GM19455 (cell line): ENCODE measurements around the gene PCP2.

Experiments
- ATAC-seq: cut with Tn5 transposase; IDR thresholded peaks from one replicate; pipeline ENCODE4 v1.9.1; 2021; ENCODE audit not compliant: unreplicated experiment

PCP2 gene

GRCh38 chr19:7602240-7602934 lies 31.1 kb downstream of the PCP2 start:
- ATAC-seq: no peak

- no peak for ATAC-seq
These were observed 32.8 kb downstream of the PCP2 start for GRCh38 chr19:7600721-7601120.

DNA sequence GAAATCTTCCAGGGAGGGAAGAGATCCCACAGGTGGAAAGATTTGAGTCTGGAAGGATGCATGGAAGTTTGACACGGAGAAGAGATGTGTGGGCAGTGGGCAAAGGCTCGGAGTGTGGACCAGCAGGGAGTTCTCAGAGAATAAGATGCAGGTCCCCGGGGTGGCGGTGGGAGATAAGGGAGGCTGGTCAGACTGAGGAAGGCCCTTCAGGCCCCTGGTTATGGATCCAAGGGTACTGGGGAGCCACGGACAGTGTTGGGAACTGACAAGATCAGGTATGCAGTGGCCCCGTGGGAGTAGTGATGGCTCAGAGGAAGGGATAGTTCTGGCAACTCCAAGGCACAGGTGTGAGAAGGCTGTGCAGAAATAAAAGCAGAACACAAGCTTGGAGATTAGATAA lies 35.3 kb downstream of the PCP2 start:
- no peak for ATAC-seq

- no peak for ATAC-seq
These were observed 35.8 kb downstream of the PCP2 start for GRCh38 chr19:7597689-7598088.

GRCh38 chr19:7596211-7596937 lies 37.1 kb downstream of the PCP2 start:
- ATAC-seq: no peak

GRCh38 chr19:7595466-7596133 lies 37.9 kb downstream of the PCP2 start, which contains the start of gene CAMSAP3:
TSS of gene CAMSAP3 (plus strand) at chr19:7595863. CDS start at chr19:7596003, 140 bp downstream.
- ATAC-seq: no peak

DNA sequence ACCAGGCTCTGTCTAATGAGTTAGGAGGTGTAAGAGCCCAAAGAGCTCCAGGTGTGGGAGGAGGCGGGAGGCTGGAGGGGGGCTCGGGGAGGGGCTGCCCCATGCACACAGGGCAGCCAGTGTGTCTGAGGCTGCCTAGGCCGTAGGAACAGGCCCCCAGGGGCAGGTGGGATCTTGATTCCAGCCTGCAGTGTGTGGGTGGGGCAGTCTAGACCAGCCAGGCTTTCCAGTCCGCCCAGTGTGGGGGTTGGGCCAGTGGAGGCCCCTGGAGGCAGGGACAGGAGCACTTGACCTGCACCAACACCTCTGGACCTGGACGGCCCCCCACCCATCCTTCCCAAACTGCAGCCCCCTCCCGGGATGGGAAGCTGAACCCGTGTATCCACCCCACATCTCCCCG lies 43.3 kb downstream of the PCP2 start:
- no peak for ATAC-seq

DNA sequence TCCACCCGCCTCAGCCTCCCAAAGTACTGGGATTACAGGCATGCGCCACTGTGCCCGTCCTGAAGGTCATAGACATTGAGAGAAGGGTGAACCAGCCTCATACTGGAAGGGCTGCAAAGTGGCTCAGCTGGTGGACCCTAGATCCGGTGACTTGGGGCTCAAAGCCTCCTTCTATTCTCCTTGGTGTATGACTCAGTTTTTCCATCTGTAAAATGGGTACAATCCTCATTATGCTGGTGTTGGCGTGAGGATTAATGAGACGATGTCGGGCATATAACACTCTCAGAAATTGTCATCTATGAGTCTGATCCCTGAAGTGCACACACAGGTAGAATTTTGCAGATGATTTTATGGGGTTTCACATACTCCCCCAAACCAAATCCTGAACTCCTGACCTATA lies 43.7 kb downstream of the PCP2 start:
- no peak for ATAC-seq

GRCh38 chr19:7582446-7582845 lies 51.1 kb downstream of the PCP2 start:
- no peak for ATAC-seq
